ENCODE data around the gene KLK12. TPM values are rescaled to one million over a fixed set of nuclear protein-coding genes. Genes with fewer than 3 reads are reported as not detected.

Gene KLK12
- total and polyA plus RNA-seq, 2 experiments from 2014 or later = not detected

GRCh38 chr19:51031220-51031879 is 3.5 kb downstream of the KLK12 start:
- H3K4me1 ChIP-seq (ENCODE audit: insufficient read depth) = no peaks in the 10 kb centered on the region
- no peaks in the 10 kb centered on the region for H3K27me3 ChIP-seq
- no peaks in the 10 kb centered on the region for H3K79me2 ChIP-seq
- TF ChIP-seq EZH2phosphoT487 (IDR thresholded peaks at IDR 0.05; ENCODE audit: low read depth, severe bottlenecking, unreplicated experiment) (no peak), EZH2 (IDR thresholded peaks at IDR 0.05; ENCODE audit: borderline replicate concordance) (no peak), CTCF (IDR thresholded peaks at IDR 0.05; ENCODE audit: poor library complexity) (no peak)
- H4K20me1 ChIP-seq (ENCODE audit: insufficient read depth, poor library complexity, severe bottlenecking) = no peaks in the 10 kb centered on the region
- no peak overlapping the region for H2AFZ ChIP-seq
- no peak overlapping the region for H3K4me2 ChIP-seq
- H3K4me3 ChIP-seq = no peak overlapping the region
- H3K27ac ChIP-seq = no peak overlapping the region
- no peaks in the 10 kb centered on the region for H3K36me3 ChIP-seq (replicated peaks; ENCODE audit: insufficient read depth, low read depth)
- H3K9me2 ChIP-seq (replicated peaks; ENCODE audit: insufficient read depth) = no peaks in the 10 kb centered on the region
- 92% methylated on average over 7 of the region's 7 CpGs for WGBS (ENCODE audit: low lambda C conversion rate, missing lambda C conversion rate)
- DNase-seq (ENCODE audit: low spot score) = no peak
- no peaks in the 10 kb centered on the region for H3K9me3 ChIP-seq (ENCODE audit: low read depth)

- H4K20me1 ChIP-seq (ENCODE audit: insufficient read depth, poor library complexity, severe bottlenecking) = no peaks in the 10 kb centered on the region
- H3K36me3 ChIP-seq (replicated peaks; ENCODE audit: insufficient read depth, low read depth) = no peaks in the 10 kb centered on the region
- no peaks in the 10 kb centered on the region for H3K4me1 ChIP-seq (ENCODE audit: insufficient read depth)
- no peaks in the 10 kb centered on the region for H3K27me3 ChIP-seq
- TF ChIP-seq EZH2phosphoT487 (IDR thresholded peaks at IDR 0.05; ENCODE audit: low read depth, severe bottlenecking, unreplicated experiment) = no peak
- no peak for TF ChIP-seq EZH2 (IDR thresholded peaks at IDR 0.05; ENCODE audit: borderline replicate concordance)
- TF ChIP-seq CTCF (IDR thresholded peaks at IDR 0.05; ENCODE audit: poor library complexity) = no peak
- H3K27ac ChIP-seq = no peak overlapping the region
- no peak for DNase-seq (ENCODE audit: low spot score)
- H3K9me3 ChIP-seq (ENCODE audit: low read depth) = no peaks in the 10 kb centered on the region
- H3K4me3 ChIP-seq = no peak overlapping the region
- 84% methylated on average over 13 of the region's 13 CpGs for WGBS (ENCODE audit: low lambda C conversion rate, missing lambda C conversion rate)
- H2AFZ ChIP-seq = no peak overlapping the region
- no peaks in the 10 kb centered on the region for H3K9me2 ChIP-seq (replicated peaks; ENCODE audit: insufficient read depth)
- H3K79me2 ChIP-seq = no peaks in the 10 kb centered on the region
- no peak overlapping the region for H3K4me2 ChIP-seq
Measured at GRCh38 chr19:51030631-51031030, 4.2 kb downstream of the KLK12 start.

DNA sequence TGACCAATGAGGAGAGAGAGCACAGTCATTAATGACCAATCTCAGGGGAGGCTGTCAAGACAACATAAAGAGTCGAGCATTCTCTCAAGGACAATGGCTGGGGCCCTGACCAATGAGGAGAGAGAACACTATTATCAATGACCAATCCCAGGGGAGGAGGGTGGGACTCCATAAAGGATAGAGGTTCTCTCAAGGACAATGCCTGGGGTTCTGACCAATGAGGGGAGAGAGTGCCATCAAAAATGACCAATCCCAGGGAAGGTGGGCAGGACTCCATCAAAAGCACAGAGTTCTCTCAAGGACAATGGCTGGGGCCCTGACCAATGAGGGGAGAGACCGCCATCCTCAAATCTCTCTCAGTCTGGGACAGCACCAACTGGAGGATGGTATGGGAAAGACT is 5.1 kb downstream of the KLK12 start:
- H3K4me3 ChIP-seq = no peak overlapping the region
- H2AFZ ChIP-seq = no peak overlapping the region
- no peak for DNase-seq (ENCODE audit: low spot score)
- H3K27ac ChIP-seq = no peak overlapping the region
- no peak overlapping the region for H3K4me2 ChIP-seq
- no peaks in the 10 kb centered on the region for H3K4me1 ChIP-seq (ENCODE audit: insufficient read depth)
- H3K36me3 ChIP-seq (replicated peaks; ENCODE audit: insufficient read depth, low read depth) = no peaks in the 10 kb centered on the region
- H4K20me1 ChIP-seq (ENCODE audit: insufficient read depth, poor library complexity, severe bottlenecking) = no peaks in the 10 kb centered on the region
- no peaks in the 10 kb centered on the region for H3K9me2 ChIP-seq (replicated peaks; ENCODE audit: insufficient read depth)
- no peaks in the 10 kb centered on the region for H3K9me3 ChIP-seq (ENCODE audit: low read depth)
- 94% methylated on average over 2 of the region's 2 CpGs for whole genome bisulfite sequencing (ENCODE audit: low lambda C conversion rate, missing lambda C conversion rate)
- TF ChIP-seq EZH2phosphoT487 (IDR thresholded peaks at IDR 0.05; ENCODE audit: low read depth, severe bottlenecking, unreplicated experiment) (no peak), CTCF (IDR thresholded peaks at IDR 0.05; ENCODE audit: poor library complexity) (no peak)
- no peaks in the 10 kb centered on the region for H3K27me3 ChIP-seq
- H3K79me2 ChIP-seq = no peaks in the 10 kb centered on the region

All from hepatocyte (in vitro differentiated cells).